GM10266 (cell line): Measurements from ENCODE around the gene ASPN.

Experiments
- DNase-seq: peaks from one replicate; pipeline ENCODE4 v3.0.0; 2012; ENCODE audit errors: extremely low spot score
- TF ChIP-seq, protein P1 (sequence below): IDR thresholded peaks from 2 replicates; pipeline ENCODE4 v1.5.1; 2012; ENCODE audit warnings: mild to moderate bottlenecking, low read depth; ENCODE audit not compliant: control insufficient read depth, insufficient read depth; ENCODE audit errors: missing control alignments

ASPN gene

DNA sequence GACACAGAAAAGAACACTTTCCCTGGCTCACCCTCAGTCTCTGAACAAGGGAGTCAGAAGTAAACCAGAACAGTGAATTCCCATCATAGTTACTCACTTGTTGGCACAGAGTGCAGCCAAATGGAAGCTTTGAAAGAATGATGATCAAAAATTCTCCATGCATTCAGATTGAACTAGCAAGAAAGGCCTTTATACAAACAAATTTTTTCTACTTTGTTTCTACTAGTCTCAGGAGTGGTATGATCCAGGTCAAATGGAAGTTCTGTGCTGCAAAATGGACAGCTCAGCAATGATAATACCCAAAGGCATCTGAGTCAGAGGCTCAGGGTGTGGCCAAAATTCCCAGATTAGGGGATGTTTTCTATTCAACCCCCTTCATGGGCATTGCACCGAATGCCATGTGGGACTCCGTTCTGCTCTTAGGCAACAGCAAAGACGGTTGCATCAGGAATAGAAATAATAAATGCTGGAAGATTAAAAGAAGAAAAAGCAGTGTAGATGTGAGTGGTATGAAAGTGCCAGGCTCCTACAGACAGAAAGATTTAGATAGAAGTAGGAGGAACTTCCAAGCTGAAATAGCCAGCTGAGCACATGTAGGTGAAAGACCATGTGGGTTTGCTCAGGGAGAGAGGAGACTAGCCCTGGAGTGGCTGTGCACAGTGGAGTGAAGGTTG is 24.0 kb upstream of the ASPN start:
- TF ChIP-seq, protein P1, sequence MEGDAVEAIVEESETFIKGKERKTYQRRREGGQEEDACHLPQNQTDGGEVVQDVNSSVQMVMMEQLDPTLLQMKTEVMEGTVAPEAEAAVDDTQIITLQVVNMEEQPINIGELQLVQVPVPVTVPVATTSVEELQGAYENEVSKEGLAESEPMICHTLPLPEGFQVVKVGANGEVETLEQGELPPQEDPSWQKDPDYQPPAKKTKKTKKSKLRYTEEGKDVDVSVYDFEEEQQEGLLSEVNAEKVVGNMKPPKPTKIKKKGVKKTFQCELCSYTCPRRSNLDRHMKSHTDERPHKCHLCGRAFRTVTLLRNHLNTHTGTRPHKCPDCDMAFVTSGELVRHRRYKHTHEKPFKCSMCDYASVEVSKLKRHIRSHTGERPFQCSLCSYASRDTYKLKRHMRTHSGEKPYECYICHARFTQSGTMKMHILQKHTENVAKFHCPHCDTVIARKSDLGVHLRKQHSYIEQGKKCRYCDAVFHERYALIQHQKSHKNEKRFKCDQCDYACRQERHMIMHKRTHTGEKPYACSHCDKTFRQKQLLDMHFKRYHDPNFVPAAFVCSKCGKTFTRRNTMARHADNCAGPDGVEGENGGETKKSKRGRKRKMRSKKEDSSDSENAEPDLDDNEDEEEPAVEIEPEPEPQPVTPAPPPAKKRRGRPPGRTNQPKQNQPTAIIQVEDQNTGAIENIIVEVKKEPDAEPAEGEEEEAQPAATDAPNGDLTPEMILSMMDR, result no peak
- no peak for DNase-seq

DNA sequence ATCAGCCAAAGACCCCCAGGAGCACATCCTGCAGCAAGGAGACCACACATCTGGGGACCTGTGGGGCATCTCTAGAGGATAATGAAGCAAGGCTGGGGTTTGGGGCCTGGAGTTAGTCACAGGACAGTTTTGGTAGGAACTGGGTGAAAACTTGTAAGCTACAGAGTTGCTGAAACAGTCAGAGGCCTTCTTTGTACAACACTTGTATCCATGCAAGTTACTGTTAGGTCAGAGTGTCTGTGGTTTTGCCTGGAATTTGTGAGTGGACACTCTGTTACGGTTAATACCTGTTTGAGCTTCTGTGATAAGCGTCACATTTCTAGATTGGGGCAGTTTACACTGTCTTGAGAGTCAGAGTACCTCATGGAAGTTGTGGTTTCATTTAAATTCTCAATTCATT is 22.6 kb upstream of the ASPN start:
- TF ChIP-seq, protein P1, result no peak
- DNase-seq, result no peak

DNA sequence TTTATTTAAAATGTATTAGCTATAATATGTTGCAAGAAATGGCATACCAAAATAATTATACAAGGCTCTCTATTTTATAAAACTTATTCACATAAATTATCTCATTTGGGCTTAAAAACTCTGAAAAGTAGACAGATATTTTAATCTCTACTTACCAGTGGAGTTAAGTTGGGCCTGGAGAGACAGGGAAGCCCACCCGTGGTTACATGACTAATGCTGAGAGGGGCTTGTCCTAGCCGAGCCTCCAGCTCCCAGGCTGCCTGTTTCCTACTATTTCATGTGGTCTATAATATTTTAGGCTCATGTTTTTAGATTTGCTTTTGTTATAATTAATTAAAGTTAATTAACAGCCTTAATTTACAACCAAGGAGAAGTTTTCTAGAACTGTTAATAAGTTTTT is 20.9 kb upstream of the ASPN start:
- TF ChIP-seq, protein P1, result no peak

DNA sequence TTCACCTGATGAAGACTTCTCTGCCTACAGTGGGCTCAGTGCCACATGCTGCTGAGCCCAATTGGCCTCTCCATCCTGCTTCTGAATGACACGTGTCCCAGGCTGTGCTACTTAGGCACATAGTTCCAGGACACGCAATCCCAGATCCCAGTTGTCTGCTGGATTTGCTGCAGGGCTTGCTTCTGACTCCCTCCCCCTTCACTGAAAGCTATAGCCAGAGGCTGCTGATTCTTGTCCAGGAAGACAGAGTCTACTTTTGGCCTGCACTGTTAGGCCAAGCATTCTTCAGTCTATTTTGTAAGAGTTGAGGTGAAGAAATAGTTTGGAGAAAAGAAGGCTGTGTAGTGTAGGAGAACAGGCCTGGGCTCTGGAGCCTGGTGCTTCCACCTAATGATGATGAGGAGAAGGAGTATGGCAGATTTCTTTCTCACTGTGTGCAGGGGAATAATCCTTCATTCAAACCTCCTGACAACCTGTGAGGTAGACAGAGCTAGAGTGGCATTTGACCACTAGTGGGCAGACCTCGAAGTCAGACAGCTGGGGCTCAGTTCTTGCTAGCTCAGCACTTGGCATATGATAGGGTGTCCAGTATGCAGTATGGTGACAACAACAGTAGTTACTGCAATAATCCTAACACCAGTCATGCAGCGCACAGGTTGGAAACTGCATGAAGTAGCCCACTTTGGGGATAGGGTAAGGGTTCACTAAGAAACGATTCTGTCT is 19.5 kb upstream of the ASPN start:
- TF ChIP-seq, protein P1, result peak; percentile 33
- DNase-seq, result peak; percentile 15

More for the DNA sequence above, 20.9 kb upstream of the ASPN start:
- no peak for DNase-seq

DNA sequence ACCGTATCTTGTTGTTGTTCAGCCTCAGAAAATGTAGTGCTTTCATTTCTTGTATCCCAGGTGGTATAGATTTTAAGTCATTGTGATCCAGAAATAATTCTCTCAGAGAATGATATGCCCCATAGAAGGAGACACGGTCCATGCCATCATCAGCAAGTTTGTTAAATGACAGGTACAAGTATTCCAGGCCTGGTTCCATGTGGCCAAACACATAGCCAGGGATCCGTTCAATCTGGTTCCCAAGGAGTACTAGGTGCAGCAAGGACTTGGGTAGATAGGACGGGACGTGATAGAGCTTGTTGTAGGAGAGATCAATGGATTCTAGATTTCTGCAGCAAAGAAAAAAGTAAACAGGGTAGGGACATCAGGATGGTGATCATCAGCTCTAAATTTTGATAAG is 18.4 kb upstream of the ASPN start:
- TF ChIP-seq, protein P1, result no peak
- no peak for DNase-seq

DNA sequence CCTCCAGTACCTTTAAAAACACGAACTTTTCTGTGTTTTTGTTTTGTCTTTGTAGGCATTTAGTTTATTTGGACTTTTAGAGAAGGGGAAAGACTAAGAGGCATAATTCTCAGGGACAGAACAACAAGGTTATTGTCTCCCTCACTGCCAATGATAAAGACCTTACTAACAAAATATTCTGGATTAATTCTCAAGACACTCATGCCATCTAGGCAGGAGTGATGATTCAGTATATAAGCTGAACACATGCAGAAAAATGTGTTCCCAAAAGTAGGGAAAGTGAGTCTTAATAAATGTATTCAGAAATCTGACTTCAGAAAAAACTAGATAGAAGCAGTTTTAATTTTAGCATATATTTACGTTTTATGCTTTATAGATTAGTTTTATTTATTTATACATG is 17.4 kb upstream of the ASPN start:
- DNase-seq, result no peak
- TF ChIP-seq, protein P1, result no peak
